G401.6 (cell line): ENCODE measurements around the gene PEAK1.

Experiments
- FAIRE-seq: peaks from 2 replicates; lab custom pipeline; 2012; peaks lifted over from hg19 to GRCh38; lab: Jason Lieb, UNC

PEAK1 gene

GRCh38 chr15:77402740-77403379 is 17.0 kb downstream of the PEAK1 start:
- no peak for FAIRE-seq

GRCh38 chr15:77400258-77400657 is 19.6 kb downstream of the PEAK1 start:
- no peak for FAIRE-seq

- FAIRE-seq = no peak
Observed at GRCh38 chr15:77398927-77399326, 21.0 kb downstream of the PEAK1 start.

GRCh38 chr15:77396692-77397091 is 23.2 kb downstream of the PEAK1 start:
- FAIRE-seq = no peak

- FAIRE-seq = no peak
Observed at GRCh38 chr15:77395013-77395774, 24.7 kb downstream of the PEAK1 start.

- FAIRE-seq = no peak
Observed at GRCh38 chr15:77393471-77393840, 26.4 kb downstream of the PEAK1 start.

- no peak for FAIRE-seq
Observed at GRCh38 chr15:77392762-77393470, 27.0 kb downstream of the PEAK1 start.

- FAIRE-seq = no peak
Observed at GRCh38 chr15:77391372-77391951, 28.4 kb downstream of the PEAK1 start.

- no peak for FAIRE-seq
Observed at GRCh38 chr15:77387365-77388105, 32.4 kb downstream of the PEAK1 start.

GRCh38 chr15:77386626-77387025 is 33.3 kb downstream of the PEAK1 start:
- FAIRE-seq = no peak

- peak; percentile 33 for FAIRE-seq
Observed at GRCh38 chr15:77384589-77385359, 35.1 kb downstream of the PEAK1 start.

GRCh38 chr15:77384086-77384485 is 35.8 kb downstream of the PEAK1 start:
- no peak for FAIRE-seq

- FAIRE-seq = no peak
Observed at GRCh38 chr15:77380033-77380432, 39.9 kb downstream of the PEAK1 start.

GRCh38 chr15:77376770-77377169 is 43.1 kb downstream of the PEAK1 start:
- FAIRE-seq = peak; percentile 3

- FAIRE-seq = no peak
Observed at GRCh38 chr15:77375133-77375532, 44.8 kb downstream of the PEAK1 start.

- no peak for FAIRE-seq
Observed at GRCh38 chr15:77373441-77373840, 46.5 kb downstream of the PEAK1 start.

- FAIRE-seq = no peak
Observed at GRCh38 chr15:77371850-77372563, 47.9 kb downstream of the PEAK1 start.

- no peak for FAIRE-seq
Observed at GRCh38 chr15:77370580-77370979, 49.3 kb downstream of the PEAK1 start.

GRCh38 chr15:77369168-77369567 is 50.7 kb downstream of the PEAK1 start:
- no peak for FAIRE-seq

GRCh38 chr15:77367631-77368030 is 52.3 kb downstream of the PEAK1 start:
- FAIRE-seq = no peak

GRCh38 chr15:77361456-77361855 is 58.4 kb downstream of the PEAK1 start:
- no peak for FAIRE-seq
